Gastrocnemius medialis (tissue), 4 donors: ENCODE data around the gene ARHGEF4. TPM values are rescaled to one million over a fixed set of nuclear protein-coding genes. Genes with fewer than 3 reads are reported as not detected.

Experiments used
- ATAC-seq, 2 donors: fragments of 150-250 bp; one replicate each; pipeline ENCODE4 v1.9.1; 2016
- DNase-seq, 2 donors: peaks; one replicate each; pipeline ENCODE4 v3.0.0-alpha.2; 2019
- H3K27ac ChIP-seq, 4 donors: fragments of 200-600 bp; sonication (generic); 1 replicate in 1 of 4; 2 replicates in 3 of 4; pipeline ENCODE4 v1.5.1; 2016 to 2018; ENCODE audit warnings: mild to moderate bottlenecking in 2 of 4, moderate library complexity in 1 of 4
- H3K27me3 ChIP-seq, 3 donors: fragments of 200-600 bp; sonication (generic) in 2 of 3; 1 replicate in 1 of 3; 2 replicates in 2 of 3; pipeline versions ENCODE4 v1.5.1 to v1.6.0; 2016 to 2019; ENCODE audit warnings: mild to moderate bottlenecking in 1 of 3, moderate library complexity in 1 of 3
- H3K36me3 ChIP-seq, 2 donors: fragments of 200-600 bp; sonication (generic) in 1 of 2; one replicate each; pipeline ENCODE4 v1.5.1; 2017 to 2018
- H3K4me1 ChIP-seq, 2 donors: fragments of 200-600 bp; sonication (generic) in 1 of 2; one replicate each; pipeline ENCODE4 v1.5.1; 2016 to 2017; ENCODE audit warnings: mild to moderate bottlenecking in 2 of 2
- H3K4me3 ChIP-seq, 4 donors: fragments of 200-600 bp; sonication (generic) in 3 of 4; 1 replicate in 1 of 4; 2 replicates in 3 of 4; pipeline ENCODE4 v1.5.1; 2016 to 2019; ENCODE audit warnings: mild to moderate bottlenecking in 2 of 4
- H3K9me3 ChIP-seq, 3 donors: fragments of 200-600 bp; sonication (generic) in 2 of 3; 1 replicate in 1 of 3; 2 replicates in 2 of 3; pipeline ENCODE4 v1.5.1; 2016 to 2019
- POLR2A ChIP-seq, 2 donors: fragments of 450-650 bp; IDR thresholded peaks; one replicate each; pipeline ENCODE4 v1.6.1; 2017; ENCODE audit warnings: antibody characterized with exemption in 2 of 2, mild to moderate bottlenecking in 2 of 2, moderate library complexity in 2 of 2
- in situ Hi-C, 4 donors: fragments of 200-750 bp; cut with MboI; loops; one replicate each; pipeline versions ENCODE4 v1.15.0 to v1.8.0; 2017; ENCODE audit warnings: low sequenced_read_pairs in 4 of 4
- intact Hi-C: fragments of 100-400 bp; cut with DNase I; formaldehyde crosslinking; loops from one replicate; pipeline ENCODE4 v1.15.1; 2023; ENCODE audit warnings: low total_unique reads
- total RNA-seq, 4 donors: library from RNA; depleted of rRNA; stranded (reverse); fragments of >200 nt; gene quantifications; one replicate each; pipeline versions ENCODE4 v1.1.0 to v1.2.3, GENCODE V29; 2016
- TF ChIP-seq, protein P1 (sequence below), 5 experiments: fragments of 450-650 bp in 3 of 5; fragments of 200-600 bp in 2 of 5; sonication (generic) in 2 of 5; IDR thresholded peaks in 4 of 5; conservative IDR thresholded peaks in 1 of 5; 1 replicate in 4 of 5; 2 replicates in 1 of 5; pipeline ENCODE4 v1.5.1; 2016 to 2019; ENCODE audit warnings: antibody characterized with exemption in 5 of 5, mild to moderate bottlenecking in 3 of 5, moderate library complexity in 3 of 5

ARHGEF4 gene
- total RNA-seq, 4 donors from 2014 or later: 1.0 to 14.8 (median 5.1) TPM

DNA sequence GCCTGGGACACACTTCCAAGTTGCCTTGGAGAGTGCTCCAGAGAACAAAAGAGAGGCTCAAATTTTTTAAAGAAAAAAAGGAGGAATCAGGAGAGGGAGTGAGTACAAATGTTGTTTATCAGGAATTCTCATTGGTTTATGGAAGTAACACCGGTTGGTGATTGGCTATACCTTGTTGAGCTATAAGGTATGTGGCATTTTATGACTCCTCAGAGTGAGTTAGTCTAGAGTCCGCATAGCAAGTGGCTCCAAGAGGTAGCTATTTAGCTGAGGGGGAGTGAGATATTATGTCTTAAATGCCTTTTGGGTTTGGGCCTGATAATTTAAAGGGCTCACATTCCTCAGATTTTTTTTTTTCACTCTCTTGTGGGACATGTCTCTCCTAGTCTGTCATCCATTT lies 85.7 kb downstream of the ARHGEF4 start:
- in situ Hi-C loops (no loop called here), intact Hi-C loops (no loop called here)
- H3K4me3 ChIP-seq: no peak overlapping the region
- H3K36me3 ChIP-seq: no peaks in the 10 kb centered on the region
- H3K27ac ChIP-seq: no peak overlapping the region
- no peaks in the 10 kb centered on the region for H3K9me3 ChIP-seq
- H3K27me3 ChIP-seq: no peaks in the 10 kb centered on the region
- no peak for TF ChIP-seq POLR2A (IDR thresholded peaks at IDR 0.05)
- TF ChIP-seq, protein P1, sequence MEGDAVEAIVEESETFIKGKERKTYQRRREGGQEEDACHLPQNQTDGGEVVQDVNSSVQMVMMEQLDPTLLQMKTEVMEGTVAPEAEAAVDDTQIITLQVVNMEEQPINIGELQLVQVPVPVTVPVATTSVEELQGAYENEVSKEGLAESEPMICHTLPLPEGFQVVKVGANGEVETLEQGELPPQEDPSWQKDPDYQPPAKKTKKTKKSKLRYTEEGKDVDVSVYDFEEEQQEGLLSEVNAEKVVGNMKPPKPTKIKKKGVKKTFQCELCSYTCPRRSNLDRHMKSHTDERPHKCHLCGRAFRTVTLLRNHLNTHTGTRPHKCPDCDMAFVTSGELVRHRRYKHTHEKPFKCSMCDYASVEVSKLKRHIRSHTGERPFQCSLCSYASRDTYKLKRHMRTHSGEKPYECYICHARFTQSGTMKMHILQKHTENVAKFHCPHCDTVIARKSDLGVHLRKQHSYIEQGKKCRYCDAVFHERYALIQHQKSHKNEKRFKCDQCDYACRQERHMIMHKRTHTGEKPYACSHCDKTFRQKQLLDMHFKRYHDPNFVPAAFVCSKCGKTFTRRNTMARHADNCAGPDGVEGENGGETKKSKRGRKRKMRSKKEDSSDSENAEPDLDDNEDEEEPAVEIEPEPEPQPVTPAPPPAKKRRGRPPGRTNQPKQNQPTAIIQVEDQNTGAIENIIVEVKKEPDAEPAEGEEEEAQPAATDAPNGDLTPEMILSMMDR (IDR thresholded peaks at IDR 0.05 in 4 of 5, conservative IDR thresholded peaks at IDR 0.05 in 1 of 5): no peak
- no peak for DNase-seq
- H3K4me1 ChIP-seq: no peaks in the 10 kb centered on the region
- ATAC-seq: no peak

DNA sequence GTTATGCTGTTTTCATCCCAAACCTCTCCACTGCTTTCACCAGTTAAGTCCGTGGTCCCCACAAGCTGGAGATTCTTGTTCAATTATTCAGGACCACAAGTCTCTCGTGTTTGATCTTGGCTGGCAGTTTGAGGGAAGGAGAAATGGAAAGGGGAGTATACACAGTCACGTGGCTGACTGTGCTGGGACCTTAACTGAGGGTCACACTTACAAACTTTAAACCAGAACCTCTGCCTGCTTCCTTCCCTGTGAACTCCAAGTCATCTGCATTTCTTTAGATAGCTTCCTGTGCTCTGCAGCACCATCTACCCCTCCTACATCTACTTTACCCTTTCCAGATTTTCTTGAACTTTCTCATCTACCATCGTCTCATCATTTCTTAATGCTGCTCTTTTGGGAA lies 91.7 kb downstream of the ARHGEF4 start:
- Histone ChIP-seq H3K27ac (no peak overlapping the region), H3K36me3 (no peaks in the 10 kb centered on the region), H3K9me3 (no peaks in the 10 kb centered on the region), H3K4me1 (no peaks in the 10 kb centered on the region), H3K27me3 (no peaks in the 10 kb centered on the region), H3K4me3 (no peak overlapping the region)
- intact Hi-C loops: no loop called here
- in situ Hi-C loops: no loop called here
- DNase-seq: no peak
- TF ChIP-seq, protein P1 (IDR thresholded peaks at IDR 0.05 in 4 of 5, conservative IDR thresholded peaks at IDR 0.05 in 1 of 5): no peak
- no peak for TF ChIP-seq POLR2A (IDR thresholded peaks at IDR 0.05)
- ATAC-seq: no peak

DNA sequence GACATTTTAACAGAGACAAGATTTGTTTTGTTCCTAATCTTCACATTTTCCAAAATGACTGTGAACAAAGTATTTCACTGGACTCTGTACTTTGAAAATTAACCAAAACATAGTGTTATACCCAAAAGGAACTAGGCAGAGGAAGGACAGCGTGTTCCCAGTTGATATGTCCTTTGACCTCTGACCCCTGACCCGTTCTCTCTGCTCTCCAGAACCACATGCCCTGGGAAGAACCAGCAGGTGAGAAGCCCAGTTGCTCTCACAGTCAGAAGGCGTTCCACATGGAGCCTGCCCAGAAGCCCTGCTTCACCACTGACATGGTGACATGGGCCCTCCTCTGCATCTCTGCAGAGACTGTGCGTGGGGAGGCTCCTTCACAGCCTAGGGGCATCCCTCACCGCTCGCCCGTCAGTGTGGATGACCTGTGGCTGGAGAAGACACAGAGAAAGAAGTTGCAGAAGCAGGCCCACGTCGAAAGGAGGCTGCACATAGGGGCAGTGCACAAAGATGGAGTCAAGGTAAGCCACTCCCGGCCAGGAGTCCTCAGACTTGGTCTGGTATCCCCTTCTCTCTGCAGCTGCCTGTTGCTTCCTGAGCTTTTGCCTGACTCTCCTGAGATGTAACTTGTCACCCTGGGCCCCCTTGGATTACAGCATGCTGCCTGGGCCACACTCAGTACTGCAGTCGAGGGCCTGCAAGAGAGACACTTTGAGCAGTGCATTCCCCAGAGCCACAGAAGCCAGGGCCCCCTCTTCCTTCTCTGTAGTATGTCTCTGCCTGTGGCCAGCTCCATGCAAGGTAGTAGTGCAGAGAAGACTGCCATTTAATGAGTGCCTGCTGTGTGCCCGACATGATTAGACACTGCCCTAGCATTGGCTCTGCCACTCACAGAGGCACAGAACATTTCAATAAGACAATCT lies 94.3 kb downstream of the ARHGEF4 start:
- Histone ChIP-seq H3K4me1 (no peaks in the 10 kb centered on the region), H3K36me3 (no peaks in the 10 kb centered on the region), H3K9me3 (no peaks in the 10 kb centered on the region), H3K4me3 (no peak overlapping the region), H3K27me3 (no peaks in the 10 kb centered on the region), H3K27ac (no peak overlapping the region)
- intact Hi-C loops (no loop called here), in situ Hi-C loops (no loop called here)
- ATAC-seq (no peak), DNase-seq (no peak)
- TF ChIP-seq POLR2A (IDR thresholded peaks at IDR 0.05): no peak
- TF ChIP-seq, protein P1 (IDR thresholded peaks at IDR 0.05 in 4 of 5, conservative IDR thresholded peaks at IDR 0.05 in 1 of 5): no peak

DNA sequence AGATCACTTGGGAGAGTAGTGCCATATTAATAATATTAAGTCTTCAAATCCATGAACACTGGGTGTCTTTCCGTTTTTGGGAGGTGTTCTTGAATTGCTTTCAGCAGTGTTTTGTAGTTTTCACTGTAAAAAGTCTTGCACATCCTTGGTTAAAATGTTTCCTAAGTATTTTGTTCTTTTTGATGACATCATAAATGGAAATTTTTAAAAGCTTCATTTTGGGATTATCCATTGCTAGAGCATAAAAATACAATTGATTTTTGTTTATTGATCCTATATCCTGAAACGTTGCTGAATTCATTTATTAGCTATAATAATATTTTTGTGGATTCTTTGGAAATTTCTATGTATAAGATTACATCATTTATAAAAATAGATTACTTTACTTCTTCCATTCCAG lies 96.8 kb downstream of the ARHGEF4 start:
- Histone ChIP-seq H3K4me3 (no peak overlapping the region), H3K36me3 (no peaks in the 10 kb centered on the region), H3K9me3 (no peaks in the 10 kb centered on the region), H3K27ac (no peak overlapping the region), H3K4me1 (no peaks in the 10 kb centered on the region), H3K27me3 (no peaks in the 10 kb centered on the region)
- in situ Hi-C loops: no loop called here
- TF ChIP-seq POLR2A (IDR thresholded peaks at IDR 0.05): no peak
- TF ChIP-seq, protein P1 (IDR thresholded peaks at IDR 0.05 in 4 of 5, conservative IDR thresholded peaks at IDR 0.05 in 1 of 5): no peak
- intact Hi-C loops: no loop called here
- ATAC-seq (no peak), DNase-seq (no peak)
